Renal pelvis (tissue), 4 donors: ENCODE results near the gene TXNL4A. TPM values are rescaled to one million over a fixed set of nuclear protein-coding genes. Genes with fewer than 3 reads are reported as not detected.

ENCODE experiments used
- DNase-seq: peaks from one replicate; pipeline ENCODE4 v3.0.0-alpha.2; 2013
- polyA plus RNA-seq, 3 donors: library from polyadenylated mRNA; unstranded; fragments of 120-200 nt; gene quantifications; one replicate each; pipeline ENCODE4 v1.2.1, GENCODE V29; 2013; ENCODE audit not compliant: insufficient read length in 3 of 3

Gene TXNL4A
- polyA plus RNA-seq, 3 donors: 82.6 to 101 (median 99.7) TPM

- DNase-seq: peak; percentile 86
Observed at GRCh38 chr18:79951545-79952455, 36.6 kb downstream of the TXNL4A start, which contains the start of gene SLC66A2. Gene SLC66A2, minus strand, starts transcription at chr18:79951653. Its CDS starts 727 bp downstream, at chr18:79950926.

GRCh38 chr18:79950515-79951341, 37.6 kb downstream of the TXNL4A start:
- DNase-seq: no peak

- no peak for DNase-seq
Observed at GRCh38 chr18:79949697-79950487, 38.5 kb downstream of the TXNL4A start.

- DNase-seq: no peak
Observed at GRCh38 chr18:79948719-79949411, 39.5 kb downstream of the TXNL4A start.

GRCh38 chr18:79947881-79948610, 40.3 kb downstream of the TXNL4A start:
- no peak for DNase-seq

GRCh38 chr18:79947054-79947755, 41.2 kb downstream of the TXNL4A start:
- DNase-seq: no peak

GRCh38 chr18:79945118-79946042, 43.0 kb downstream of the TXNL4A start:
- DNase-seq: no peak

GRCh38 chr18:79944746-79945117, 43.6 kb downstream of the TXNL4A start:
- no peak for DNase-seq

GRCh38 chr18:79944126-79944731, 44.1 kb downstream of the TXNL4A start:
- no peak for DNase-seq

GRCh38 chr18:79943608-79944125, 44.7 kb downstream of the TXNL4A start:
- no peak for DNase-seq

- DNase-seq: no peak
Observed at GRCh38 chr18:79942786-79943607, 45.4 kb downstream of the TXNL4A start.

- no peak for DNase-seq
Observed at GRCh38 chr18:79942211-79942610, 46.2 kb downstream of the TXNL4A start.

- DNase-seq: no peak
Observed at GRCh38 chr18:79941473-79942119, 46.8 kb downstream of the TXNL4A start.

GRCh38 chr18:79940814-79941472, 47.4 kb downstream of the TXNL4A start:
- no peak for DNase-seq

- no peak for DNase-seq
Observed at GRCh38 chr18:79940126-79940813, 48.1 kb downstream of the TXNL4A start.
